Testis (tissue), 3 donors: Measurements from ENCODE around the gene RPL13A. TPM values are rescaled to one million over a fixed set of nuclear protein-coding genes. Genes with fewer than 3 reads are reported as not detected.

Source experiments
- DNase-seq: peaks from one replicate; pipeline ENCODE4 v3.0.0-alpha.2; 2019
- H3K27ac ChIP-seq, 2 donors: fragments of 200-600 bp; sonication (generic); one replicate each; pipeline ENCODE4 v1.5.1; 2019
- H3K27me3 ChIP-seq: fragments of 200-600 bp; sonication (generic); one replicate; pipeline ENCODE4 v1.5.1; 2019
- H3K36me3 ChIP-seq: fragments of 200-600 bp; sonication (generic); one replicate; pipeline ENCODE4 v1.5.1; 2017; ENCODE audit warnings: low read depth; ENCODE audit errors: missing control alignments
- H3K4me1 ChIP-seq: fragments of 200-600 bp; sonication (generic); one replicate; pipeline ENCODE4 v1.5.1; 2019
- H3K4me3 ChIP-seq, 2 donors: fragments of 200-600 bp; sonication (generic); one replicate each; pipeline ENCODE4 v1.5.1; 2017 to 2019
- H3K9me3 ChIP-seq: fragments of 200-600 bp; sonication (generic); one replicate; pipeline ENCODE4 v1.5.1; 2017
- CTCF ChIP-seq, 3 experiments: fragments of 450-650 bp in 2 of 3; fragments of 200-600 bp in 1 of 3; sonication (generic) in 1 of 3; IDR thresholded peaks; one replicate each; pipeline ENCODE4 v1.5.1; 2016 to 2019; ENCODE audit warnings: antibody characterized with exemption in 3 of 3, mild to moderate bottlenecking in 2 of 3, moderate library complexity in 1 of 3
- POLR2A ChIP-seq: fragments of 450-650 bp; IDR thresholded peaks from one replicate; pipeline ENCODE4 v1.6.1; 2017; ENCODE audit warnings: antibody characterized with exemption, mild to moderate bottlenecking, moderate library complexity
- WGBS, 2 donors: methylation state at CpG; one replicate each; pipeline ENCODE4 v1.1.5; 2018; 5-methylcytosine and 5-hydroxymethylcytosine counted together
- intact Hi-C: fragments of 100-400 bp; cut with DNase I; formaldehyde crosslinking; loops from one replicate; pipeline ENCODE4 v1.15.1; 2023; ENCODE audit warnings: low total_unique reads
- polyA plus RNA-seq: library from polyadenylated mRNA; stranded (reverse); fragments of 350-450 nt; fragmentation: Illumina TruSeq; extraction: RNeasy Lipid Tissue Mini Kit (QIAGEN cat#74804); gene quantifications from one replicate; pipeline ENCODE4 v1.2.3, GENCODE V29; 2014; ENCODE audit warnings: low read depth, low replicate concordance; ENCODE audit not compliant: insufficient read depth
- total RNA-seq, 2 donors: library from RNA; depleted of rRNA; stranded (reverse); fragments of >200 nt; gene quantifications; one replicate each; pipeline ENCODE4 v1.2.3, GENCODE V29; 2016

The RPL13A gene
- total and polyA plus RNA-seq, 3 donors from 2014 or later = 1,063 to 1,721 (median 1,193) TPM

- H3K36me3 ChIP-seq = no peaks in the 10 kb centered on the region
- no peak for DNase-seq
- H3K27me3 ChIP-seq = no peaks in the 10 kb centered on the region
- no peaks in the 10 kb centered on the region for H3K4me1 ChIP-seq
- no peak overlapping the region for H3K27ac ChIP-seq
- 75 to 95% methylated on average over 18 to 35 of the region's 37 CpGs for WGBS, 2 donors
- intact Hi-C loops = no loop called here
- H3K4me3 ChIP-seq = no peak overlapping the region
- H3K9me3 ChIP-seq = no peaks in the 10 kb centered on the region
- TF ChIP-seq CTCF (IDR thresholded peaks at IDR 0.05) (no peak), POLR2A (no peak)
Measured at GRCh38 chr19:49461656-49462055, 25.8 kb upstream of the RPL13A start.

GRCh38 chr19:49462492-49462891 is 24.9 kb upstream of the RPL13A start:
- intact Hi-C loops = no loop called here
- Histone ChIP-seq H3K36me3 (no peaks in the 10 kb centered on the region), H3K27me3 (no peaks in the 10 kb centered on the region)

GRCh38 chr19:49463960-49464740 is 23.3 kb upstream of the RPL13A start:
- Histone ChIP-seq H3K36me3 (no peaks in the 10 kb centered on the region), H3K9me3 (no peaks in the 10 kb centered on the region), H3K4me1 (peaks cover 3% of the 10 kb centered on the region), H3K27me3 (no peaks in the 10 kb centered on the region), H3K4me3 (no peak overlapping the region), H3K27ac (no peak overlapping the region)
- WGBS, 2 donors = 92 to 93% methylated on average over 38 to 39 of the region's 39 CpGs
- intact Hi-C loops = no loop called here
- DNase-seq = no peak
- TF ChIP-seq CTCF (IDR thresholded peaks at IDR 0.05) (no peak), POLR2A (no peak)

More at GRCh38 chr19:49462492-49462891, 24.9 kb upstream of the RPL13A start:
- Histone ChIP-seq H3K27ac (no peak overlapping the region), H3K4me1 (no peaks in the 10 kb centered on the region), H3K4me3 (no peak overlapping the region), H3K9me3 (no peaks in the 10 kb centered on the region)
- 94 to 96% methylated on average over 3 to 12 of the region's 12 CpGs for WGBS, 2 donors
- no peak for DNase-seq
- no peak for TF ChIP-seq POLR2A
- TF ChIP-seq CTCF (IDR thresholded peaks at IDR 0.05) = no peak

GRCh38 chr19:49465371-49465770 is 22.0 kb upstream of the RPL13A start:
- Histone ChIP-seq H3K27ac (no peak overlapping the region), H3K4me1 (peaks cover 13% of the 10 kb centered on the region), H3K4me3 (no peak overlapping the region), H3K27me3 (no peaks in the 10 kb centered on the region), H3K9me3 (no peaks in the 10 kb centered on the region), H3K36me3 (no peaks in the 10 kb centered on the region)
- 100% methylated on average over 3 of the region's 3 CpGs; no CpG with 5 or more reads in 1 of the 2 donors for WGBS, 2 donors
- TF ChIP-seq POLR2A (no peak), CTCF (IDR thresholded peaks at IDR 0.05) (no peak)
- intact Hi-C loops = no loop called here
- no peak for DNase-seq

GRCh38 chr19:49468199-49468598 is 19.2 kb upstream of the RPL13A start:
- H3K4me1 ChIP-seq = peaks cover 13% of the 10 kb centered on the region
- no peaks in the 10 kb centered on the region for H3K9me3 ChIP-seq
- no peak for DNase-seq
- TF ChIP-seq POLR2A (no peak), CTCF (IDR thresholded peaks at IDR 0.05) (no peak)
- no peaks in the 10 kb centered on the region for H3K36me3 ChIP-seq
- no peaks in the 10 kb centered on the region for H3K27me3 ChIP-seq
- intact Hi-C loops = no loop called here
- H3K4me3 ChIP-seq = no peak overlapping the region
- H3K27ac ChIP-seq = peak overlapping the region; percentile 18 to 64
- WGBS, 2 donors = 93 to 96% methylated on average over 6 to 19 of the region's 19 CpGs
